Measurements from ENCODE around the gene ADAMTSL4. TPM values are rescaled to one million over a fixed set of nuclear protein-coding genes. Genes with fewer than 3 reads are reported as not detected.

Gene ADAMTSL4
- total and polyA plus RNA-seq, 7 donors = 7.4 to 109 (median 25.4) TPM

DNA sequence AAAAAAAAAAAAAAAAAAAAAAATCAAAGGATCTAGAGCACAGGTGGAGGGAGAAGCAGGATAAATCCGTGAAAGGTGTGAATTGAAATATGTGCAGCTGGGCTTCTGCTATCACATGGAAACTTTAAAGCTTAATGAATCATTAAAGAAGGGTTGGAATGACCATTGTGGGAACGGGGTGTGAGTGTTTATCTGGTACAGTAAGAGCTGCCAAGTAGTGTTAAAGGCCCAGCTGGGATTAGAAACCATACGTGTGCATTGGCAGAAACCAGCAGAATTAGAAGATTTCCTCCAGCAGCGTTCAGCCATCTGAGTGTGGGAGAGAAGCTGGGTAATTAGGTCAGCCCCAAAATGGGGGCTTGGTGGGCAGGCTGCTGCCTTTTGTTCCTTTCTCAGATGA lies 20.2 kb upstream of the ADAMTSL4 start:
- 10 to 25% (median 14%) methylated on average over 4 of the region's 4 CpGs for WGBS, 3 donors
- intact Hi-C loops (cut with DNase I) = no loop called here
- TF ChIP-seq, protein P1, sequence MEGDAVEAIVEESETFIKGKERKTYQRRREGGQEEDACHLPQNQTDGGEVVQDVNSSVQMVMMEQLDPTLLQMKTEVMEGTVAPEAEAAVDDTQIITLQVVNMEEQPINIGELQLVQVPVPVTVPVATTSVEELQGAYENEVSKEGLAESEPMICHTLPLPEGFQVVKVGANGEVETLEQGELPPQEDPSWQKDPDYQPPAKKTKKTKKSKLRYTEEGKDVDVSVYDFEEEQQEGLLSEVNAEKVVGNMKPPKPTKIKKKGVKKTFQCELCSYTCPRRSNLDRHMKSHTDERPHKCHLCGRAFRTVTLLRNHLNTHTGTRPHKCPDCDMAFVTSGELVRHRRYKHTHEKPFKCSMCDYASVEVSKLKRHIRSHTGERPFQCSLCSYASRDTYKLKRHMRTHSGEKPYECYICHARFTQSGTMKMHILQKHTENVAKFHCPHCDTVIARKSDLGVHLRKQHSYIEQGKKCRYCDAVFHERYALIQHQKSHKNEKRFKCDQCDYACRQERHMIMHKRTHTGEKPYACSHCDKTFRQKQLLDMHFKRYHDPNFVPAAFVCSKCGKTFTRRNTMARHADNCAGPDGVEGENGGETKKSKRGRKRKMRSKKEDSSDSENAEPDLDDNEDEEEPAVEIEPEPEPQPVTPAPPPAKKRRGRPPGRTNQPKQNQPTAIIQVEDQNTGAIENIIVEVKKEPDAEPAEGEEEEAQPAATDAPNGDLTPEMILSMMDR (IDR thresholded peaks at IDR 0.05) = no peak
- no peaks in the 10 kb centered on the region for H3K9me3 ChIP-seq
- no peak overlapping the region for H3K4me3 ChIP-seq
- DNase-seq = no peak
- ATAC-seq = no peak
- H3K27ac ChIP-seq = no peak overlapping the region
- peaks cover 13% of the 10 kb centered on the region for H3K4me1 ChIP-seq
- H3K36me3 ChIP-seq (ENCODE audit: insufficient read depth in 1 of 2, low read depth in 1 of 2) = no peaks in the 10 kb centered on the region
- no peaks in the 10 kb centered on the region for H3K27me3 ChIP-seq (ENCODE audit: insufficient read depth in 3 of 3, low read length in 2 of 3)

DNA sequence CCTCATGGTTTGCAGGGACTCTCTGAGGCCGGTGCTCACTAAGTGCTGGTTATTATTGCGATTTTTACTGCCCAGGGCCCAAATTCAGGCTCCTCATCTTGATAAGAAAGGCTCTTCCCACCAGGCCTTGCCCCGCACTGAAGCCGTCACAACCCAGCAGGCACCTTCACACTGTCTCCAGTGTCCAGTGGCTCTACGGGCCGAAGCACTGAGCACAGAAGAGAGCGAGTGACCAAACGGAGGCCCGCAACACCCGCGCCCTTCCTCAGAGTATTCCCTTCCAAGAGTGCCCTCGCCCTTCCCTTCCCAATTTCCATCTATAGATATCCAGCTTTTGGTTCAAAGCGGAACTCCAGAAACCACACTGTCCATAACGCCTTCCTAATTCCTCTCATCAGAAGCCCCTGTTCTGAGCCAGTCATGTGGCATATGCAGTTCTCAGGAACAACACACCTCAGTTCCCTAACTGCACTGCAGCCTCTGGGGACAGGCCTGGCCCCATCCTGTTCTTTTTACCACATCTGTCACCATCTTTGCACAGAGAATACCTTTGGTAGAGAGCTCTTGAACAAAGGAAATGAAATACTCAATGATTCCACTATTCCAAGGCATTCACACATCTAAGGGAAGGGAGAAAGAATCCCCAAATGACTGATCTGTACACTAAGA lies 18.6 kb upstream of the ADAMTSL4 start:
- no peak for ATAC-seq
- no peak for DNase-seq
- H3K27me3 ChIP-seq (ENCODE audit: insufficient read depth in 3 of 3, low read length in 2 of 3) = no peaks in the 10 kb centered on the region
- peaks cover 16% of the 10 kb centered on the region for H3K4me1 ChIP-seq
- intact Hi-C loops (cut with DNase I) = loop anchor here in 1 of 2 donors (5.0 kb wide), 1 partner anchor 68 kb away; no protein-coding TSS in a partner anchor
- no peak overlapping the region for H3K27ac ChIP-seq
- TF ChIP-seq, protein P1 (IDR thresholded peaks at IDR 0.05) = no peak
- no peaks in the 10 kb centered on the region for H3K36me3 ChIP-seq (ENCODE audit: insufficient read depth in 1 of 2, low read depth in 1 of 2)
- no peak overlapping the region for H3K4me3 ChIP-seq
- 95 to 97% (median 95%) methylated on average over 14 of the region's 14 CpGs for WGBS, 3 donors
- no peaks in the 10 kb centered on the region for H3K9me3 ChIP-seq

DNA sequence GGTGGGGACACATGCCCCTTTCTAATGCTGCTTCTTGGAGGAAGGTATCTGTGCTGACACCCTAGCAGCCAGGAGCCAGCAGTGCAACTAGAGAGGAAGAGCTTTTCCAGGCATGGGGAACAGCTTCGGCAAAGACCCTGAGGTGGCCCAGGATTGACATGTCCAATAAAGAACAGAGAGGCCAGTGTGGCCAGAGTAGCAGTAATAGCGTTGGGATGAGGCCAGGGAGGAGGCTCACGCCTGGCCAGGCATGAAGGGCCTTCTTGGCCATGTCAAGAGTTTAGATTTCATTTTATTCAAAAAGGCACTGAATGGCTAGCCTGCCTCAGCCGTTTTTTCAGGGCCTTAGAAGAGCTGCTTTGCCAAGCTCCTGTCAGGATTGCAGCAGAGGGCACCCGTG lies 16.3 kb upstream of the ADAMTSL4 start:
- TF ChIP-seq, protein P1 (IDR thresholded peaks at IDR 0.05) = no peak
- no peak overlapping the region for H3K4me3 ChIP-seq
- H3K27me3 ChIP-seq (ENCODE audit: insufficient read depth in 3 of 3, low read length in 2 of 3) = no peaks in the 10 kb centered on the region
- no peaks in the 10 kb centered on the region for H3K9me3 ChIP-seq
- DNase-seq = no peak
- intact Hi-C loops (cut with DNase I) = loop anchor here (1.0 to 5.0 kb wide), 2 partner anchors 69 to 71 kb away; no protein-coding TSS in a partner anchor
- H3K27ac ChIP-seq = peak overlapping the region; percentile 73
- no peak for ATAC-seq
- peaks cover 24% of the 10 kb centered on the region for H3K4me1 ChIP-seq
- WGBS, 3 donors = 28 to 35% (median 30%) methylated on average over 5 of the region's 5 CpGs
- no peaks in the 10 kb centered on the region for H3K36me3 ChIP-seq (ENCODE audit: insufficient read depth in 1 of 2, low read depth in 1 of 2)

DNA sequence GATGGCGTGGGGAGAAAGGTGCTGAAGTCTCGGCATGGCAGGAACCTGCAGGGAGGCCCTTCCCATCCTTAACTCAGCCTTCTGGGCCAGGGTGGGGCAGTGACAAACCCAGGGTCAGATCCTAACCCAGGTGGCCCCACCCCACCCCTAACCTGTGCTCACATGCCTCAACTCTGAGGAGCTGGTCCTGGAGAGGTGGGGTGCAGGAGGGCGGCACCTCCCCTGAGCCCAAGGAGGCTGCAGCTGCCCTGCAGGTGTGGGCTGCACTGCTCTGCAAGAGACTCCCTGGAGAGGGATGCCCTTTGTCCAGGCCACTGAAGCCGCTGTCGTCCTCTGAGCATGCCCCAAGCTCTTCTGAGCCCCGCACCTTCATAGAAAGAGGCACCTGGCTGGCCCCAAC lies 15.2 kb upstream of the ADAMTSL4 start:
- ATAC-seq (no peak), DNase-seq (no peak)
- Histone ChIP-seq H3K27ac (peak overlapping the region; percentile 83), H3K27me3 (ENCODE audit: insufficient read depth in 3 of 3, low read length in 2 of 3) (no peaks in the 10 kb centered on the region), H3K9me3 (no peaks in the 10 kb centered on the region), H3K36me3 (ENCODE audit: insufficient read depth in 1 of 2, low read depth in 1 of 2) (no peaks in the 10 kb centered on the region), H3K4me1 (peaks cover 24% of the 10 kb centered on the region), H3K4me3 (no peak overlapping the region)
- intact Hi-C loops (cut with DNase I) = loop anchor here in 1 of 2 donors (5.0 kb wide), 1 partner anchor 72 kb away; no protein-coding TSS in a partner anchor
- TF ChIP-seq, protein P1 (IDR thresholded peaks at IDR 0.05) = no peak
- WGBS, 3 donors = 81 to 90% (median 89%) methylated on average over 6 of the region's 6 CpGs

Measured in psoas muscle (tissue), 8 donors.